HepG2 (cell line): ENCODE results near the gene C9orf50. TPM values are rescaled to one million over a fixed set of nuclear protein-coding genes. Genes with fewer than 3 reads are reported as not detected.
A peak's percentile ranks its signal among the peaks of the same experiment; 100 is the strongest.

ENCODE experiments used
- ATAC-seq: fragments of 200-7000 bp; cut with Tn5 transposase; 3 replicates; pipeline ENCODE4 v1.9.1; 2020; ENCODE audit warnings: mild to moderate bottlenecking, moderate library complexity
- BruUV-seq: library from RNA; stranded (reverse); fragments of 400-500 nt; replicated peaks from 2 replicates; lab custom pipeline; 2021; lab: Mats Ljungman, UMichigan
- CTCF ChIA-PET: fragments of 300-600 bp; formaldehyde crosslinking; extraction: SDS; loops from one replicate; lab custom pipeline; 2021; ENCODE audit warnings: low total read pairs, inconsistent platforms, low intra/inter-chr PET ratio; lab: Yijun Ruan, JAX
- POLR2A ChIA-PET: fragments of 350-600 bp; sonication (Branson Sonifier 250); formaldehyde crosslinking; loops from one replicate; lab custom pipeline; 2020; ENCODE audit warnings: antibody characterized with exemption, inconsistent platforms; lab: Yijun Ruan, JAX
- DNase-seq: peaks from one replicate; pipeline ENCODE4 v3.0.0-alpha.2; 2015; ENCODE audit warnings: low spot score
- FAIRE-seq: peaks from 3 replicates; lab custom pipeline; 2011; peaks lifted over from hg19 to GRCh38; lab: Jason Lieb, UNC
- H2AFZ ChIP-seq: one replicate; pipeline ENCODE4 v1.6.1; 2011; ENCODE audit warnings: low read length, inconsistent platforms
- H3K27ac ChIP-seq: fragments of 300-600 bp; 3 replicates; pipeline ENCODE4 v1.8.0; 2011; ENCODE audit warnings: mixed run types, mild to moderate bottlenecking, mixed read lengths, low read length, inconsistent platforms; ENCODE audit not compliant: insufficient read depth; ENCODE audit errors: extremely low read length
- H3K27me3 ChIP-seq, 2 experiments: fragments of 200-600 bp in 1 of 2; 2 replicates in 1 of 2; 3 replicates in 1 of 2; pipeline versions ENCODE4 v1.6.0 to v1.8.0; 2011; ENCODE audit warnings: low read length in 2 of 2, mild to moderate bottlenecking in 2 of 2, moderate library complexity in 2 of 2, inconsistent platforms in 1 of 2; ENCODE audit not compliant: insufficient read depth in 2 of 2, control insufficient read depth in 1 of 2
- H3K36me3 ChIP-seq, 2 experiments: fragments of 200-600 bp in 1 of 2; replicated peaks in 1 of 2; 2 replicates in 1 of 2; 3 replicates in 1 of 2; pipeline versions ENCODE4 v1.5.1 to v1.8.0; 2011; ENCODE audit warnings: low read length in 2 of 2, inconsistent platforms in 1 of 2; ENCODE audit not compliant: insufficient read depth in 2 of 2, control insufficient read depth in 1 of 2
- H3K4me1 ChIP-seq: 2 replicates; pipeline ENCODE4 v1.5.1; 2012; ENCODE audit warnings: low read length, inconsistent platforms; ENCODE audit not compliant: insufficient read depth
- H3K4me2 ChIP-seq: 2 replicates; pipeline ENCODE4 v1.6.0; 2011; ENCODE audit warnings: low read depth, low read length, inconsistent platforms
- H3K4me3 ChIP-seq, 3 experiments: fragments of 200-600 bp in 1 of 3; sonication (generic), shearing (Covaris generic) in 1 of 3; replicated peaks in 1 of 3; 2 replicates each; pipeline ENCODE4 v1.5.1; 2011 to 2016; ENCODE audit warnings: low read length in 3 of 3, inconsistent platforms in 2 of 3, low read depth in 2 of 3, mild to moderate bottlenecking in 2 of 3, control low read depth in 1 of 3, mixed read lengths in 1 of 3; ENCODE audit not compliant: insufficient read depth in 1 of 3
- H3K79me2 ChIP-seq: one replicate; pipeline ENCODE4 v1.6.1; 2011; ENCODE audit warnings: low read length, inconsistent platforms; ENCODE audit not compliant: insufficient read depth
- H3K9ac ChIP-seq: 2 replicates; pipeline ENCODE4 v1.6.0; 2011; ENCODE audit warnings: mild to moderate bottlenecking, low read depth, low read length, inconsistent platforms; ENCODE audit not compliant: insufficient read depth
- H3K9me3 ChIP-seq: 2 replicates; pipeline ENCODE4 v1.5.1; 2012; ENCODE audit warnings: mild to moderate bottlenecking, low read length
- H4K20me1 ChIP-seq: 2 replicates; pipeline ENCODE4 v1.6.0; 2011; ENCODE audit warnings: inconsistent platforms, mild to moderate bottlenecking, low read length, moderate library complexity; ENCODE audit not compliant: insufficient read depth
- ATF3 ChIP-seq: sonication (generic); formaldehyde crosslinking; IDR thresholded peaks from 2 replicates; pipeline ENCODE4 v1.4.0; 2020; ENCODE audit warnings: missing genetic modification reagents
- BATF2 ChIP-seq: sonication (generic); formaldehyde crosslinking; IDR thresholded peaks from 2 replicates; pipeline ENCODE4 v1.8.0; 2022; ENCODE audit warnings: mild to moderate bottlenecking, missing genetic modification reagents, moderate library complexity
- CBFB ChIP-seq: sonication (generic); formaldehyde crosslinking; IDR thresholded peaks from 2 replicates; pipeline ENCODE4 v1.4.0; 2020; ENCODE audit warnings: missing genetic modification reagents
- ETV6 ChIP-seq: sonication (generic); formaldehyde crosslinking; conservative IDR thresholded peaks from 2 replicates; pipeline ENCODE4 v1.4.0; 2020; ENCODE audit warnings: missing genetic modification reagents
- MBD4 ChIP-seq: IDR thresholded peaks from 2 replicates; pipeline ENCODE4 v1.6.1; 2012; ENCODE audit warnings: low read length, inconsistent platforms, borderline replicate concordance
- PRMT3 ChIP-seq: sonication (generic); formaldehyde crosslinking; IDR thresholded peaks from 2 replicates; pipeline ENCODE4 v1.8.1; 2022; ENCODE audit warnings: low read depth, mild to moderate bottlenecking, moderate library complexity, missing genetic modification reagents, borderline replicate concordance
- RAD51 ChIP-seq: fragments of 450-650 bp; IDR thresholded peaks from 2 replicates; pipeline ENCODE4 v1.6.1; 2016; ENCODE audit warnings: borderline replicate concordance
- SMAD9 ChIP-seq: sonication (generic); formaldehyde crosslinking; IDR thresholded peaks from 2 replicates; pipeline ENCODE4 v1.5.1; 2020; ENCODE audit warnings: mild to moderate bottlenecking, missing genetic modification reagents
- SP1 ChIP-seq, 2 experiments: fragments of 450-650 bp in 1 of 2; sonication (generic) in 1 of 2; formaldehyde crosslinking in 1 of 2; IDR thresholded peaks; 2 replicates each; pipeline versions ENCODE4 v1.4.0 to v1.6.1; 2016 to 2020; ENCODE audit warnings: missing genetic modification reagents in 1 of 2
- USF2 ChIP-seq, 2 experiments: sonication (generic) in 1 of 2; formaldehyde crosslinking in 1 of 2; IDR thresholded peaks; 2 replicates each; pipeline versions ENCODE4 v1.5.1 to v1.6.1; 2011 to 2020; ENCODE audit warnings: borderline replicate concordance in 1 of 2, low read depth in 1 of 2, low read length in 1 of 2, mild to moderate bottlenecking in 1 of 2, missing genetic modification reagents in 1 of 2, moderate library complexity in 1 of 2
- ZNF335 ChIP-seq: sonication (generic); formaldehyde crosslinking; IDR thresholded peaks from 2 replicates; pipeline ENCODE4 v1.4.0; 2020; ENCODE audit warnings: missing genetic modification reagents
- ZNF34 ChIP-seq: sonication (generic); formaldehyde crosslinking; IDR thresholded peaks from 2 replicates; pipeline ENCODE4 v1.4.0; 2020; ENCODE audit warnings: mild to moderate bottlenecking, missing genetic modification reagents, borderline replicate concordance
- WGBS: methylation state at CpG from one replicate; pipeline ENCODE4 v1.1.6; 2017; ENCODE audit warnings: low lambda C conversion rate; 5-methylcytosine and 5-hydroxymethylcytosine counted together
- in situ Hi-C: cut with HindIII; loops from 2 replicates; pipeline ENCODE4 v1.10.0; 2017; ENCODE audit warnings: low pct_unique_long_range_greater_than_20kb; ENCODE audit not compliant: extremely low pct_ligation_motif_present
- intact Hi-C: fragments of 100-400 bp; cut with micrococcal nuclease; formaldehyde crosslinking; loops from one replicate; pipeline ENCODE4 v1.10.0; 2022; ENCODE audit not compliant: unreplicated experiment
- polyA plus RNA-seq, 8 experiments: library from polyadenylated mRNA; depleted of rRNA in 3 of 8; stranded (reverse) in 7 of 8; unstranded in 1 of 8; fragments of >200 nt; fragmentation: Illumina TruSeq in 4 of 8; extraction: Trizol in 4 of 8; gene quantifications; 2 replicates each; pipeline versions ENCODE4 v1.2.1 to v1.2.3, GENCODE V29; 2011 to 2016; ENCODE audit warnings: low read depth in 4 of 8, missing spikeins in 1 of 8, mixed read lengths in 1 of 8; ENCODE audit not compliant: insufficient read depth in 1 of 8
- total RNA-seq, 5 experiments: library from RNA; depleted of rRNA; stranded (reverse); fragments of >200 nt; fragmentation: Illumina TruSeq; extraction: Trizol; gene quantifications; 2 replicates each; pipeline ENCODE4 v1.2.3, GENCODE V29; 2016; ENCODE audit warnings: low read depth in 1 of 5
- TF ChIP-seq, protein P1 (sequence below): sonication (generic); formaldehyde crosslinking; IDR thresholded peaks from 2 replicates; pipeline ENCODE4 v1.8.1; 2023; ENCODE audit warnings: mild to moderate bottlenecking, missing genetic modification reagents, borderline replicate concordance
- TF ChIP-seq, protein P2 (sequence below): sonication (generic); formaldehyde crosslinking; IDR thresholded peaks from 2 replicates; pipeline ENCODE4 v1.8.1; 2023; ENCODE audit warnings: mild to moderate bottlenecking, inconsistent platforms, moderate library complexity, missing genetic modification reagents, borderline replicate concordance

Gene C9orf50
- total and polyA plus RNA-seq, 2 of the 13 experiments (the other 11 are each of a cell fraction or from before 2014, with no cell fraction given) = not detected

DNA sequence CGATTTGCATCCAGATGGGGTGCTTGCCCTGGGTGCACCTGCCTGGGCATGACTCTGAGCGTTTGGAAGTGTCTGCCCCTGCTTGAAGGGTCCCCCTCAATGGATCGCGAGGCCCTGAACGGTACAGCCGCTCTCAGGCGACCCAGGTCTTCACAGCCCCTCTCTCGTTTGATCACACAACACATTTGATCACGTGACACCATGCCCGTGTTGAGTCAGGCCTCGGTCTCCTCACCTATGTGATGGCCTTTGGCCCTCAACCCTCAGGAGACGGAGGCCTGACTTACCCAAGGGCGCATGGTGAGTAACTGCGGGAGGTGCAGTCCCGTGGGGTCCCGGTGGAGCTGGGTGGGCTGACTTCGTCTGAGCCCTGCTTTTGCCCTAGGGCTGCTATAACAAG, 24.0 kb upstream of the C9orf50 start:
- BruUV-seq = no TSS peak
- intact Hi-C loops = loop anchor here (5.0 kb wide), 1 partner anchor 137 kb away; no protein-coding TSS in a partner anchor
- DNase-seq (no peak), FAIRE-seq (no peak), ATAC-seq (no peak)
- peaks cover 17% of the 10 kb centered on the region for H3K79me2 ChIP-seq
- H3K4me2 ChIP-seq = 0 out of 2 replicates have a peak overlapping the region, but pooled peaks have one; percentile 21
- no peaks in the 10 kb centered on the region for H3K9me3 ChIP-seq
- H3K27me3 ChIP-seq = peaks cover 7 to 34% of the 10 kb centered on the region in 2 experiments
- peak; percentile 94 for TF ChIP-seq RAD51
- TF ChIP-seq USF2 (IDR thresholded peaks at IDR 0.05; ENCODE audit: low read depth, low read length) = peak; percentile 81
- no peak for TF ChIP-seq USF2 (CRISPR knock-in tag; IDR thresholded peaks at IDR 0.05; ENCODE audit: borderline replicate concordance)
- TF ChIP-seq ETV6 (CRISPR knock-in tag) = no peak
- no peak for TF ChIP-seq SMAD9 (CRISPR knock-in tag)
- no peak for TF ChIP-seq ATF3 (CRISPR knock-in tag)
- no peak for TF ChIP-seq BATF2
- TF ChIP-seq, protein P1, sequence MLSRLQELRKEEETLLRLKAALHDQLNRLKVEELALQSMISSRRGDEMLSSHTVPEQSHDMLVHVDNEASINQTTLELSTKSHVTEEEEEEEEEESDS = no peak
- no peak for TF ChIP-seq ZNF34
- no peak for TF ChIP-seq MBD4
- TF ChIP-seq ZNF335 (CRISPR knock-in tag) = no peak
- TF ChIP-seq, protein P2, sequence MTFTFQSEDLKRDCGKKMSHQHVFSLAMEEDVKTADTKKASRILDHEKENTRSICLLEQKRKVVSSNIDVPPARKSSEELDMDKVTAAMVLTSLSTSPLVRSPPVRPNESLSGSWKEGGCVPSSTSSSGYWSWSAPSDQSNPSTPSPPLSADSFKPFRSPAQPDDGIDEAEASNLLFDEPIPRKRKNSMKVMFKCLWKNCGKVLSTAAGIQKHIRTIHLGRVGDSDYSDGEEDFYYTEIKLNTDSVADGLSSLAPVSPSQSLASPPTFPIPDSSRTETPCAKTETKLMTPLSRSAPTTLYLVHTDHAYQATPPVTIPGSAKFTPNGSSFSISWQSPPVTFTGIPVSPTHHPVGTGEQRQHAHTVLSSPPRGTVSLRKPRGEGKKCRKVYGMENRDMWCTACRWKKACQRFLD (CRISPR knock-in tag) = no peak
- TF ChIP-seq PRMT3 (CRISPR knock-in tag) = no peak
- no peak for TF ChIP-seq CBFB (CRISPR knock-in tag)
- no peak for TF ChIP-seq SP1 (IDR thresholded peaks at IDR 0.05)
- TF ChIP-seq SP1 (CRISPR knock-in tag; IDR thresholded peaks at IDR 0.05) = no peak
- ChIA-PET POLR2A (no interaction called here), CTCF (no interaction called here)
- peaks cover 9% of the 10 kb centered on the region; the same call in 1 of the 2 replicates for H4K20me1 ChIP-seq
- no peak overlapping the region for H3K9ac ChIP-seq
- peaks cover 33% of the 10 kb centered on the region for H3K4me1 ChIP-seq
- WGBS = 41% methylated on average over 8 of the region's 17 CpGs
- 0 out of 5 replicates have a peak, but pooled peaks cover 0 to 2% of the 10 kb centered on the region in 2 experiments for H3K36me3 ChIP-seq
- no peak overlapping the region for H2AFZ ChIP-seq
- in situ Hi-C loops = loop anchor here (10.0 kb wide), 1 partner anchor 140 kb away; no protein-coding TSS in a partner anchor
- H3K27ac ChIP-seq = no peak overlapping the region
- H3K4me3 ChIP-seq = no peak overlapping the region
